8988T (cell line): ENCODE measurements around the gene HNRNPM.
A peak's percentile ranks its signal among the peaks of the same experiment; 100 is the strongest.

ENCODE experiments used
- DNase-seq: peaks from one replicate; pipeline ENCODE4 v3.0.0; 2011

The HNRNPM gene

DNA sequence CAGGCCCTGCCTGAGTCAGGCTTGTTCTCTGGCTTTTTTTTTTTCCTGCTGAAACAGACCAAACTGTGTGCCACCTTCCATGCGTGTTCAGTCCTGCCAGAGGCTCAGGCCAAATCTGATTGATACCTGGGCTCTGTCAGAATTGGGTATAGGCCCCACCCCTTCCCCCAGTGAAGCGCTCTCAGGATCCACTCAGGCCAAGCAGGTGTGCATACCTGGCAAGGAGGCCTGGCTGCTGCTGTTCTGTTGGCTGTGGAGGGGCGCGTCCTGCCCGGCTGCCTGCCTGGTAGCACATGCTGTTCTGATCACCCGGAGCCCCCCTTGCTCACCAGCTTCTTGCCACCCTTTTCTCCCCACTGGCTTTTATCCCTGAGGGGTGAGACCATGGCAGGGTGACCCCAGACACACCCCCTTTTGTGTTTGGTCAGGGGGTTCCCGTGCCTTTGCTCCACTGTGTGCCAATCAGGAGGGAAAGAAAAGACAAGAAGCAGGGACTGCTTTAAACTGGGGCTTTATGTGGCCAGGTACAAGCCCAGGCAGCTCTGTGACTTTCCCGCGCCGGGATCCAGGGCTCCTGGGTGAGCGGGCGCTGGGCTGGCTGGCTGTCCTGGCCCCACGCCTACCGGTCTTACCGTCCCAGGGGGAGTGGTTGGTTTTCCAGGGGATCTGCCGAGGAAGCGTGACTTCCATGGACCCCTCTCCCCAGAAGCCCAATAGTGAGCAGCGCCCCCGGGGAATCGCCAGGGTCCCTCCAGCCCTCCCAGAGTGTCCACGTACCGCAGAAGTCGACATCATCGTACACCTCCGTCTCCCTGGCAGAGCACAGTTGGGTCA, 45.0 kb downstream of the HNRNPM start:
- DNase-seq = no peak

DNA sequence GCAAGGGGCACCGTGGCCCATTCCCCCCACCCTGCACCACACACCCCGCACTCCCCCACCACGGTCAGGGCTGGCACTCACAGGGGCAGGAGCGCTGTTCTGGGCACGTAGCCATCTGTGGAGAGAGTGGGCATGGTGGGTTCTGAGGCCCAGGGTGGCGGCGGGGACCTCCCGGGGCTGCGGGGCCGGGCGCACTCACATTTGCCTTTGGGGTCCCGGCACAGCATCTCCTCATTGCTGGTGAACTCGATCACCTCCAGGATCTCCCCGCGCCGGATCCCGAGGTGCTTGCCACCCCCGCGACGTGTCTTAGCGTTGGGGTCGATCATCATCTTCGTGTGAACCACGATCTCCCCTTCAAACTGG, 45.6 kb downstream of the HNRNPM start:
- no peak for DNase-seq

DNA sequence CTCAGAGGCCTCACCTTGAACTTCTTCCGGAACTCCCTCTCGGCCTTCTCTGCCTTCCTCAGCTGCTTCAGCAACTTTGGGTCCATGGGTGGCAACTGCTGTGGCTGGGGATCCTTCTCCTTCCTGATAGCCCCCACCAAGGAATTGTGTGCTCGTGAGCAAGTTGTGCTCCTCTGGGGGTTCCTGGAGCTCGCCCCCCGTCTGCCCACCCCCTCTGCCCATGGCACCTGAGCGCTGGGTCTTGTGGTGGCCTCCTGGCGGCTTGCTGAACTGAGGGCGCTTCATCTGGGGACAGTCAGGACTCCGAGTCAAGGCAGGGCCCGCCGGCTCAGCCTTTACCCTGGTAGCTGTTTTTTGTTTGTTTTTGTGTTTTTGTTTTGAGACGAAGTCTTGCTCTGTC, 46.1 kb downstream of the HNRNPM start:
- DNase-seq = no peak

DNA sequence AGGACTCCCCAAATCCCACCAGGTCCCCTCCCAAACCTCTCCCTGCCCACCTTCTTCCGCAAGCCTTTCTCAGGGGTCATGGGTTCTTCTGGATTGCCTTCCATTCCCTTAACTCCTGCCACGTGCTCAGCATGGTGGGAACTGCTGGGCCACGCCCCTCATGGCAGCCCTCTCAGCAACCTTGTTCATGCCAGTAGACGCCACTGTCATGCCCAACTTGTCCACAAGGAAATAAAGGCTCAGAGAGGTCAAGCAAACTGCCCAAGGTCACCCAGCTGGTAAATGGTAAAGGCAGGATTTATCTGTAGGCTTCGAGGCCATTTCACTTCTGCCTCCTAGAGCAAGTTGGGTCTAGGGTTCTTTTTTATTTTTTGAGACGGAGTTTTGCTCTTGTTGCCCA, 46.8 kb downstream of the HNRNPM start:
- DNase-seq = no peak

DNA sequence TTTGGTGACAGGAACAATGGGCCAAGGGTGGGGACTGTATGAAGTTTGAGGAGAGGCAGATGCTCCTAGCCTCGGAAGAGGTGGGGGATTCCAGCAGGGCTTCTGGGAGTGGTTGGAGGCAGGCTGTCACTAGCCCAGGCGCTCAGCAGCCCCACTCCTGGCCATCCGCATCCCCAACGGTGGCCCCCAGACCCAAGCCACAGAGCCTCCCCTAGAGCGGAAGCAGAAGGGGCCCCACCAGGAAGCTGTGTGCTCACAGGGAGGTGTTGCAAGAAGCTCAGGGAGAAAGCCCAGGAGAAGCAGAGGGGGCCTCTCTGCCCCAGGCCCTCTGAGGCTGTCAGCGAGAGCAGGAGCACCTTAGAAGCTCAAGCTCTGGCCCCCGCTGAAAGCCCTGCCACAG, 49.4 kb downstream of the HNRNPM start:
- no peak for DNase-seq

DNA sequence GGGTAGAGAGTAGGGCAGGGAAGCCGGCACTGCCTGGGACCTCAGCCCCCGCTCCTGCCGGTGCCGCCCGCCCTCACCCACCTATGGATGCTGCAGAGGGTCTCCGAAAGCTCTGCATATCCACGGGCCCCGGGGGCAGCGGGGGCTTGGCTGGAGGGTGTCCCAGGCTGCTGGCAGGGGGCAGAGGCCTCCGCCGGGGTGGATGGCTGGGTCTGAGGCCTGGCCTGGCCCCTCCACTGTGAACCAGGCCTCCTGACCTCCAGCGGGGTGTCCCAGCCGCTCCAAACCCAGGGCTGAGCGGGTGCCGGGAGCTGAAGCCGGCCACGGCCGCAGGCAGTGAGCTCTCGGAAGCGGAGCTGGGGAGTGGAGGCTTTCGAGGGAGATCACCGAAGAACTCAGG, 53.5 kb downstream of the HNRNPM start:
- no peak for DNase-seq

DNA sequence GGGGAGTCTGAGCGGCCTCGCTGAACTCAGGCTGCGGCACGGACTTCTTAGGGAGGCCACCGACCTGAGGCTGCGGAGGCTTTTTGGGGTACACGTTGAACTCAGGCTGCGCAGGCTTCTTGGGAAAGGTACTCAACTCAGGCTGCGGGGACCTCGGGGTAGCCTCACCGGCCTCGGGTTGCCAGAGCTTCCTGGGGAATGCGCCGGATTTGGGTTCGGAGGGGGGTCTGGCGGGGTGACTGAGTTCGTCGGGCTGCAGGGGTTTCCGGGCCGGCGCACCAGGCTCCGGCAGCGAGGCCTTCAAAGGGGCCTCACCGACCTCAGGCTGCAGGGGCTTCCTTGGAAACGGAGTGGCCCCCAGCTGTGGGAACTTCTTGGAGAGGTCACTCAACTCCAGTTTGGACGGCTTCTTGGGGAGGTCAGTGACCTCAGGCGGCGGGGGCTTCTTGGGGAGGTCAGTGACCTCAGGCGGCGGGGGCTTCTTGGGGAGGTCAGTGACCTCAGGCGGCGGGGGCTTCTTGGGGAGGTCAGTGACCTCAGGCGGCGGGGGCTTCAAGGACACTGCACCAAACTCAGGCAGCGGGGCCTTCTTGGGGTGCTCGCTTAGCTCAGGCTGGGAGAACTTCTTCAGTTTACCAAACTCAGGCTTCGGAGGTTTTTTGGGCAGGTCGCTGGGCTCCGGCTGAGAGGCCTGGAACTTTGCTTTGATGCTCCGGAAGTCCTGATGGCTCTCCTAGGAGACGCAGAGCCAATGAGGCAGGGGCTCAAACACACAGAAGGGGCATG, 54.5 kb downstream of the HNRNPM start:
- DNase-seq = no peak

DNA sequence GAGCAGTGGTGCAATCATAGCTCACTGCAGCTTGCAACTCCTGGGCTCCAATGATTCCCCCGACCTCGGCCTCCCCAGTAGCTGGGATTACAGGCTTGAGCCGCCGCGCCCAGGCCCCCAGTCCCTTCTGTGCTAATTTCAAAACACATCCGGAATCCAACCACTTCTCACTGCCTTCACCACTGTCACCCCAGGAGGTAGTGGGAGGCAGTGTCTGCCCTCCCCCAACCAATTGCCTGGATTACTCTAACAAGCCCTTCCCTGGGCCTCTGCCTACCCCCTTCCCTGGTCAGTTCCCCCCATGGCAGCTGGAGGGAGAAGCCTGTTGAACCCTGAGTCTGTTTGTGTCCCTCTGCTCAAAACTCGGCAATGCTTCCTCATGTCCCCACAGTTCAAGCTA, 55.4 kb downstream of the HNRNPM start:
- DNase-seq = no peak

DNA sequence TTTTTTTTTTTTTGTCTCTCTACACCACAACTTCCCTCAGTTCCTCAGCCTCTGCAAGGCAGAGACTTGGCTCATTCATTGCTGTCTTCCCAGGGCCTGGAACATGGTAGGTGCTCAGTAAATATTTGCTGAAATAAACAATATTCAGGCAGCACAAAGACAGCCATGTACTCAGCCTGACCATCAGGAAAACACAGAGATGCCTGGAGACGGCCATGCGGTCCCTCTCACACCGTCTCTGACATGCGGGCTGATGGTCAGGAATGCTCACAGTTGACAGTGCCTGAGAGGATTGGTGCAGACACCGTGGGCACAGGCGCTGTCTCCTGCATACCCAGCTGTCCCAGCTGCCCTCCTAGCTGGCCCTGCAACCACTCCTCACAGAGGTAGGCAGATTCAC, 56.7 kb downstream of the HNRNPM start:
- no peak for DNase-seq

DNA sequence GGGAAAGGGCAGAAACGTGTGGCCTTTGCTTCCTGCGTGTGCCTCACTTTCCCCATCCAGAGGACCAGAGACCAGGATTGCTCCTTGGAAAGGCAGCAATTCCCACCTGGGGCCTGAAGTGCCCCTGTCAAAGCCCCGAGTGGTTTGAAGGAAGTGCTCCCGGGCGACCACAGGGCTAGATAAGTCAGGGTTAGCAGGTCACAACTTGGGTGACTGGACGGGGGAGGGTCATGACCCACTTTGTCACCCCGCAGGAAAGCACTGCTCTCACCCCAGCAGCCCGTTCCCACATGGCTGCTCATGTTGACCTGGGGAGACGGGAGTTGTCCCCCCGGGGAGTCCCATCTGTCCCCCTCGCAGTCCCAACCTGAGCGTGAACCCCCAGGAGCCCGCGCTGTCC, 57.2 kb downstream of the HNRNPM start:
- DNase-seq = no peak

DNA sequence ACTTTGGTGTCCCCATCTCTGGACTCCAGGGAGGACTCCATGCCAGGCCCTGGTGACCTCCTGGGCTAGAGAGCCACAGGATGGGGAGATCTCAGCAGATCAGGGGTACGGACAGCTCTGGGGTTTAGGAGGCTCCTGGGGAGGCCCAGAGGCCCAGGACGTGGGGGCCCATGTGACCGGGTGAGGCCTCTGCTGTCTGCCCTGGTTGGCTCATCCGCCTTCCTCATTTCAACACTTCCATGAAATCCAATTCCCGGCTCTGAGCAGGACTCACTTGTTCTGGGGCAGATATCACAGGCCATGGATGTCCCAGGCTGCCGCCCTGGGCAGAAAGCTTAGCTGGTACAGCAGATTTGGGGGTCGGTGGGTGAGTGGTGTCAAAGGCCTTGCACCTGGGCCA, 58.7 kb downstream of the HNRNPM start:
- DNase-seq = no peak

DNA sequence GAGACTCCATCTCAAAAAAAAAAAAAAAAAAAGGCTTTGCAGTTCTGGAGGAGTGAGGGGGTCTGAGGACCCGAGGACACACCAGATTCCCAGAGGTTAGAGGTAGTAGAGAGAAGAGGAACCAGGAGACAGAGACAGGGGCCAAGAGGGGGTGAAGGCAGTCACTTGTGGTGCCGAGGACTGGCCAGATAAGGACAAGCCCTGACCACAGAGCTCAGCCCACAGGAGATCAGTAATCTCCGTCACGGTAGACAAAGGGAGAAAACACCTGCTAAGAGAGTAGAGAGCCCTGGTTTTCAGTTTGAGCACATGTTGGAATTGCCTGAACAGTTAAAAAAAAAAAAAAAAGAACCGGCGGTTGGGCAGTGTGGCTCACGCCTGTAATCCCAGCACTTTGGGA, 59.4 kb downstream of the HNRNPM start:
- no peak for DNase-seq

DNA sequence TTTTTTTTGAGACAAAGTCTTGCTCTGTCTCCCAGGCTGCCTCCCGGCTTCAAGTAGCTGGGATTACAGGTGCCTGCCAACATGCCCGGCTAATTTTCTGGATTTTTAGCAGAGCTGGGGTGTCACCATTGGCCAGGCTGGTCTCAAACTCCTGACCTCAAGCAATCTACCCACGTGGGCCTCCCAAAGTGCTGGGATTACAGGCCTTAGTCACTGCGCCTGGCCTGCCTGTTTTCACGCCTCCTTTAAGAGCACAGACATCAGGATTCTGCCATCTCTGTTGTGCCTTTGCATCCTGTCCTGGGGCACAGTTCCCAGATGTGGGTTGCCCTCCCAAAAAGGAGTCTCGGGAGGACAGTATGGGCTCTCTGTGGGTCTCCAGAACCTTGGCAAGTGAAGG, 60.1 kb downstream of the HNRNPM start:
- DNase-seq = no peak

DNA sequence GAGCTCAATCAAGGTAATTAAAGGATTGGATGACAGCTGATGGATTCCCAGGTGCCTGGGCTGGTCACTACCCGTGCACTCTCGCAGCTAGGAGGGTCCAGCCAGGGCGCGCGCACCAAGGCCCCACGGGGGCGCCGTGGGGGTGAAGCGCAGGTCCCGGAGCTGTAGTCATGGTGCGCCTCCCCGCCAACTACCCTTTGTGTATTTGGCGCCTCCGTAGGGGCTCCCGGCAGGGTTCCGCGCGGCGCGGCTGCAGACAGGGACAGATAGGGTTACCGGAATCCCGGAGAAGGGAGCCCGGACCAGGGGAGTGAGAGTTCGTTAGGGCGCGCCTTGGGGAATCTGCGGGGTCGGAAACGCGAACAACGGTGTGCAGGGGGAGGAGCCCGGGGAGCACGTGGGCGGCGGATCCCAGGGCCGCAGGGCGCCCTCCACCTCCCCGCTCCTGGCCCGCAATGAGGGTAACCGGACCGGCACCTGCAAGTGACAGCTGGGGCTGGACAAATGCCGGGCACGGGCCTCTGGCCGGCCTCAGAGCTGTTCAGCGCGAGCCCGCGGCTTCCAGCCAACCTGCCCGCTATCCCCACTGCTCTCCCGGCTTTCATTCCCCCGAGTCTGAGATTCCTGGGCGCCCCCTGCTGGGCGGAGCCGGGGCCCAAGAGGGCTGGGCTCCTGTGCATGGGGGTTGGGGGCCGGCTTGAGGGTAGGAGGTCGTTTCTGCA, 61.1 kb downstream of the HNRNPM start:
- peak; percentile 91 for DNase-seq

DNA sequence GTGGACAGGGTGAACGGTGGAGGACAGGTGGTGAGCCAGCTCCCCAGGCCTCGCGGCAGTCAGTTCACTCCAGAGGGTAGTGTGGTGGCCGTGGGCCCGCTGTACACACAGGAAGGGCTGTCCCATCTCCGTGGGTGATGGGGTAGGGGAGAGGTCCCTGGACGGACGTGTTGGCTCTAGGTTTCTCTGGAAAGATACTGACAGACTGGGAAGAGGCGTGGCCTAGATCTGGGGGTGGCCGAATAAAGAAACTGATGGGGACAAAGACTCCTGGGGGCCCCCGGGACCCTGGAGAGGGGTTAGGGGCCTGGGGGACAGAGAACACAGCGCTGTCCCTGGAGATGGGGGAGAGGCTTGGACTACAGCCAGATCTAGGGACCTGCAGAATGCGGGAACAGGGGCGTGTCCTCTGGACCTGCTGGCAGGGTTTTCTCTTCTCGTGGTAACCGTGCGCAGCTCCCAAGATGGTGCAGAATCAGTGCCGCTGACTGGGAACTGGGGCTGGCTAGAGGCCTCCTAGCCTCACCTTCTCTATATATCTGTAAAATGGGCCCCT, 61.7 kb downstream of the HNRNPM start:
- DNase-seq = no peak

DNA sequence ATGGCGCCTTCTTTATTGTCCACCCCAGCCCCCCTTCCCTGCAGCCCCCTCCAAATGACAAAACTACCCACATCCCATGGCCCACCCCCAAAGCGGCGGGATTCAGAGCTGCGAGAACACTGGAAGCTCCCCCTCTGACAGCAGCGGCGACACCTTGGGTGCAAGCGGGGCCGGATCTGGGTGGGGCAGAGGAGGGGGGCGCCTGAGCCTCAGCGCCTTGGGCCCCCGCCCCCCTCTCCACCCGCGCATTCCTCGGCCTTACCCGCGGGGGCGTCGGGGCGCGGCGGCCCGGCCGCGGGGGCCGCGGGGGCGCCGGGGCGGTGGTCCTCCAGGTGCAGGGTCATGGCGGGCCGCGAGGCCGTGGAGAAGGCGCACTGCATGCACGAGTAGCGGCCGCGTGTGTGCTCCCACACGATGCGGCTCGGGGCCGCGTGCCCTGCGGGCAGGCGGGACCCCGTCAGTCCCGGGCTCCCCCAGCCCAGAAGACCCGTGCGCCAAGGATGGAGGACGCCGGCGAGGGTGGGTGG, 65.9 kb downstream of the HNRNPM start:
- DNase-seq = no peak

DNA sequence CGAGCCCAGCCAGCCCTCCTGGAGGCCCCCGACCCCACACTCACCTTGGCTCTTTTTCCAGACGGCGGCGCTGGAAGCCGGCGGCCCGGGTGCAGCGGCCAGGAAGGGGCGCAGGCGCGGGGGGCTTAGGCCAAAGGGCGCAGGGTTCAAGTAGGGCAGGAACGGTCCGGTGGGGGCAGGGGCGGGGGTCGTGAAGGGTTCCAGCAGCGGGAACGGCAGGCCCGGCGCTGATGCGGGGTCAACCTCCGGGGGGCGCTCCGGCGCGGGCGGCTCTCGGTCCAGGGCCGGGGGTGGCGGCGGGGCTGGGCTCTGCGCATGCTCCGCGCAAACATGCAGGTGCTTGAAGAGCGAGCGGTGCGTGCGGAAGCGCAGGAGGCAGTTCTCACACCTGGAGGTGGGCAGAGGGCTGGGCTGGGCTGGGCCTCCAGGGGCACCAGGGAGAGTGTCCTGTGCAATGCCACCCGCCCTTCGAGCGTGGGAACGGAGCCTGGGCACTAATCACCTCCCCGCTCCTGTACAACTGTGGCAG, 66.9 kb downstream of the HNRNPM start:
- no peak for DNase-seq

DNA sequence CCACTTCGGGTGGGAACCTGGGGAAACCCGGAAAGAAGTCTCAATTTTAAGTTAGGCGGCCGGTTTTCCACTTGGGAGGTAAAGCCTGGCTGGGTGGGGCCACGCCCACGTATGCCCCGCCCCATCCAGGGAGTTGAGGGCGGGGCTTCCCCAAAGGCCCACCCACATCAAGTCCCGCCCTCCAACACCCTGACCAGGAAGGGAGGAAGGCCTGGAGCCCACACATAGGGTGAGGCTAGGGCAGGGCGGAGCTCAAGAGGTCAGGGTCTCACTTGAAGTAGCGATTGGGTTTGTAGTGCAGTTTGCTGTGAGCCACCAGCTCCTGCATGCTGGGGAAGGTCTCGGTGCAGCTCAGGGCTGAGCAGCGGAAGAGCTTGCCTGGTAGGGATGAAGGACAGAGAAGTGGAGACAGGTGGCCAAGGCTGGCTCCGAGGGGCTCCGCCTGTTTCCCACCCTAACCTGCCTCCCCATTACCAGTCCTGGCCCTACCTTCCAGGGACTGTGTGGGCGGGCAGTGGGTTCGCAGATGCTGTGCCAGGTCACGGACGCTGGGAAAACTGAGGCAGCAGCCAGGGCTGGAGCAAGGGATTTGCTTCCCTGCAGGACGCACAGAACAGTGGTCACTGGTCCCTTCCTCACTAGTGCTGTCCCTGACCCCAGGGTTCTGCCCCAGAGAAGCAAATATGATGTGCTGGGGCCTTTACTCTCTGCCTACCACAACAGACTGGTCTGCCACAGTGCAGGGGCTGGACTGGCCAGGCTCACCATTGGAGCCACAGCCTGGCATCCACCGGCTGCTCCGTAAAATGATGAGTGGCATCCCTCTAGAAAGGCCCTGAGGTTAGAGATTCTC, 67.6 kb downstream of the HNRNPM start:
- peak; percentile 71 for DNase-seq

DNA sequence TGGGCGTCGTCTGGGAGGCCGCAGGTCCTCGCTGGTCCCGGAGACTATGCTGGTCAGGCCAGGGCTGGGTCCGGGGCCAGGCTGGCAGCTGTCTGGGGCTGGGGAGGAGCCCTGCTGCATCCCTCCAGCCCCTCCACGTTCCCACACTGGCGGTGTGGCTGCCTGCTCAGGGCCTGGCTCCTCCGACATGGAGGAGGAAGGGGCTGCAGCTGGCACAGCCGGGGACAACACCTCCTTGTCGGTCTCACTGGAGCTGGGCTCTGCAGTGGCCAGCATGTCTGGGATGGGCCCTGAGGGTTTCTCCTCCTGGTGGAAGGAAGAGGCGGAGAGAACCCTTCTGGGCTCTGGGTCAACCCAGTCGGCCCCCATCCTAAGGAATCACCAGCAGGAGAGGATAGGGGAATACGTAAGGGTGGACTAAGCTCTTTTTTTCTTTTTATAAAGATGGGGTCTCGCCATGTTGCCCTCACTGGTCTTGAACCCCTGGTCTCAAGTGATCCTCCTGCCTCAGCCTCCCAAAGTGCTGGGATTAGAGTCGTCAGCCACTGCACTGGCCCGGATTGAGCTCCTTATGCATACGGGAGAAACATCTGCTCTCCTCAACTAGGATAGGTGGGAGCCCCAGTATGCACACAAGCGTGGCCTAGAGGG, 68.4 kb downstream of the HNRNPM start:
- DNase-seq = no peak

DNA sequence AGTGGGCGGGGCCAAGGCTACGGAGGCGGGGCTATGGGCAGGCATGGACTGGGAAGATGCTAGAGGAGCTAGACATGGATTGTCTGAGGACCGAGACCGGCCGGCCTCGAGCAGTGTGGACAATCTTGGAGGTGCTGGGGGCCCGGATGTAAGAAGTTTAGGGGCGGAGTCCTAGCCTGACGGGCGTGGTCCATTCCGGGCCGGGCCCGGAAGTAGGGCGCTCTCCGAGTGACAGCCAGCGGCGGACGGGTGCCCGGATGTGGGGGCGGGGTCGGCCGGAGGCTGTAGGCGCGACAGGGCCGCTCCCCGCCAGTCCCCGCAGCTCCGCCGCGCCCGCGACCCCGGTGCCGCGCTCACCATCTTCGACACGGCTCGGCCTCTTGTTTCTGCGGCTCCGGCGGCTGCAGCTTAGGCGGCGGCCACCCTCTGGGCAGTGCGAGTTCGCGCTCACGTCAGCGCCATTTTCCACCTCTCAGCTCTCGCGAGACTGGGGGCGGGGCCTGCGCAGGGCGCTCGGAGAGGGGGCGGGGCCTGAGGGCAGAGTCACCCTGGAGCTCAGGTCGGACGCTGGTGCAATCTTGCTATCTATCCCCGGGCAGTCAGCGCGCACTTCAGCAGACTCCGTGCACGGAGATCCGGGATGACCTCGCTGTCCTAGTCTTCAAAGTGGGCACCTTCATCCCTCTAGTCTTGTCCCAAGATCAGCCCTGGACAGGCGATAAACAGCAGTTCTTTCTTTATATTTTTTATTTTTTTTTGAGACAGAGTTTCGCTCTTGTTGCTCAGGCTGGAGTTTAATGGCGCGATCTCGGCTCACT, 69.1 kb downstream of the HNRNPM start, which contains the start of gene ZNF414:
Gene ZNF414, minus strand, starts transcription at position 481 of the 818 bp plus-strand sequence. Its CDS starts 121 bp downstream, at position 360.
- DNase-seq = peak; percentile 98
